ENCODE data around the gene CENPV.

DNA sequence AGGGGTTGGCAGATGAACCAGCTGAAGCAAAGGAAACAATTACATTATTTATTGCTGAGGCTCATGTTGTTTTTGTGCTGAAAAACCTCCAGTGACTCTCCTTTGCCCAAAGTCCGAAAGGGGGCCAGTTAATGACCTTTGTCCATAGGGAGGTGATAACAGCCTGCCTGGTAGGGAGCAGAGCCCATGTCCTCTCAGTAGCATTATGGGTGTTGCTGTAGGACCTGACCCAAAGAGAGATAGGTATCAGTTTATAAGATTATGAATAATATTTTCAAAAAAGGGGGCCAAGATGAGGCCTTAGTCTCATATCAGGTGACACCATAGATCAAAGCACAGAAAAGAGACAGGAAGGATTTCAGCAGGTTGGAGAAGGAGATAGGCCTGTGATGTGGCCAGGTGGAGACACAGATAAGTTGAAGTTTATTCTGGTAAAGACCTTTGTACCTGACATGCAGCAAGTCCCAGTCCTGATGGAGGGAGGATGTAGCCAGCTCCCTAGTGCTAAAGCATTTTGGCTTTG, 55.1 kb downstream of the CENPV start:
- TF ChIP-seq, protein P1, sequence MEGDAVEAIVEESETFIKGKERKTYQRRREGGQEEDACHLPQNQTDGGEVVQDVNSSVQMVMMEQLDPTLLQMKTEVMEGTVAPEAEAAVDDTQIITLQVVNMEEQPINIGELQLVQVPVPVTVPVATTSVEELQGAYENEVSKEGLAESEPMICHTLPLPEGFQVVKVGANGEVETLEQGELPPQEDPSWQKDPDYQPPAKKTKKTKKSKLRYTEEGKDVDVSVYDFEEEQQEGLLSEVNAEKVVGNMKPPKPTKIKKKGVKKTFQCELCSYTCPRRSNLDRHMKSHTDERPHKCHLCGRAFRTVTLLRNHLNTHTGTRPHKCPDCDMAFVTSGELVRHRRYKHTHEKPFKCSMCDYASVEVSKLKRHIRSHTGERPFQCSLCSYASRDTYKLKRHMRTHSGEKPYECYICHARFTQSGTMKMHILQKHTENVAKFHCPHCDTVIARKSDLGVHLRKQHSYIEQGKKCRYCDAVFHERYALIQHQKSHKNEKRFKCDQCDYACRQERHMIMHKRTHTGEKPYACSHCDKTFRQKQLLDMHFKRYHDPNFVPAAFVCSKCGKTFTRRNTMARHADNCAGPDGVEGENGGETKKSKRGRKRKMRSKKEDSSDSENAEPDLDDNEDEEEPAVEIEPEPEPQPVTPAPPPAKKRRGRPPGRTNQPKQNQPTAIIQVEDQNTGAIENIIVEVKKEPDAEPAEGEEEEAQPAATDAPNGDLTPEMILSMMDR (IDR thresholded peaks at IDR 0.05; ENCODE audit: extremely low read depth in 1 of 2, insufficient read depth in 1 of 2, low read depth in 1 of 2, low read length in 2 of 2) = no peak
- TF ChIP-seq POLR2A (IDR thresholded peaks at IDR 0.05; ENCODE audit: low read depth, low read length) = no peak
